ENCODE results near the gene CGRRF1. TPM values are rescaled to one million over a fixed set of nuclear protein-coding genes. Genes with fewer than 3 reads are reported as not detected.

Gene CGRRF1
- total RNA-seq, 1 donor from 2014 or later: 1.2 TPM

GRCh38 chr14:54565785-54566409 is 56.2 kb downstream of the CGRRF1 start:
- Histone ChIP-seq H3K4me1 (peaks cover 0 to 14% of the 10 kb centered on the region in 2 donors), H3K27ac (peak overlapping the region; percentile 99 to 100), H3K4me3 (peak overlapping the region; percentile 87 to 91), H3K27me3 (no peaks in the 10 kb centered on the region), H3K36me3 (peaks cover 0 to 6% of the 10 kb centered on the region in 2 donors), H3K9me3 (no peaks in the 10 kb centered on the region)
- intact Hi-C loops (cut with DNase I): loop anchor here (1.0 to 2.0 kb wide), 3 partner anchors 87 to 207 kb away; no protein-coding TSS in a partner anchor
- DNase-seq (ENCODE audit: low spot score in 2 of 2): peak; percentile 86 to 98
- no peak for TF ChIP-seq CTCF (IDR thresholded peaks at IDR 0.05)

- peak in 1 of 2 donors; percentile 85 for DNase-seq (ENCODE audit: low spot score in 2 of 2)
- peak; percentile 23 to 34 (median 25) for TF ChIP-seq CTCF (IDR thresholded peaks at IDR 0.05)
- H3K4me3 ChIP-seq: peak within 1 kb of the TSS; percentile 87 to 91
- intact Hi-C loops (cut with DNase I): loop anchor here (2.0 kb wide), 1 partner anchor 86 kb away; no protein-coding TSS in a partner anchor
- H3K36me3 ChIP-seq: peaks cover 0 to 6% of the 10 kb centered on the region in 2 donors
- peak within 1 kb of the TSS; percentile 99 to 100 for H3K27ac ChIP-seq
- no peaks in the 10 kb centered on the region for H3K27me3 ChIP-seq
- peaks cover 0 to 19% of the 10 kb centered on the region in 2 donors for H3K4me1 ChIP-seq
- no peaks in the 10 kb centered on the region for H3K9me3 ChIP-seq
These were observed 56.9 kb downstream of the CGRRF1 start, which contains the start of gene SAMD4A for GRCh38 chr14:54566410-54567223. Gene SAMD4A (plus strand): TSS chr14:54567128. CDS start chr14:54567917, 789 bp downstream.

- intact Hi-C loops (cut with DNase I): loop anchor here (2.0 kb wide), 1 partner anchor 86 kb away; no protein-coding TSS in a partner anchor
- Histone ChIP-seq H3K4me1 (peaks cover 0 to 24% of the 10 kb centered on the region in 2 donors), H3K36me3 (peaks cover 0 to 6% of the 10 kb centered on the region in 2 donors), H3K27me3 (no peaks in the 10 kb centered on the region), H3K9me3 (peaks cover 0 to 1% of the 10 kb centered on the region in 2 donors), H3K27ac (peak overlapping the region; percentile 99 to 100), H3K4me3 (peak overlapping the region; percentile 87 to 91)
- no peak for TF ChIP-seq CTCF (IDR thresholded peaks at IDR 0.05)
- DNase-seq (ENCODE audit: low spot score in 2 of 2): no peak
These were observed 57.5 kb downstream of the CGRRF1 start for GRCh38 chr14:54567224-54567638.

- H3K36me3 ChIP-seq: peaks cover 0 to 6% of the 10 kb centered on the region in 2 donors
- no peaks in the 10 kb centered on the region for H3K27me3 ChIP-seq
- H3K4me3 ChIP-seq: peak overlapping the region; percentile 87 to 91
- peak overlapping the region; percentile 99 to 100 for H3K27ac ChIP-seq
- TF ChIP-seq CTCF (IDR thresholded peaks at IDR 0.05): no peak
- H3K9me3 ChIP-seq: peaks cover 0 to 4% of the 10 kb centered on the region in 2 donors
- DNase-seq (ENCODE audit: low spot score in 2 of 2): peak in 1 of 2 donors; percentile 77
- peaks cover 0 to 24% of the 10 kb centered on the region in 2 donors for H3K4me1 ChIP-seq
- intact Hi-C loops (cut with DNase I): loop anchor here (2.0 kb wide), 1 partner anchor 85 kb away; no protein-coding TSS in a partner anchor
These were observed 58.2 kb downstream of the CGRRF1 start for GRCh38 chr14:54567639-54568561.
